Mucosa of descending colon (tissue), 3 donors: ENCODE measurements around the gene CAPN6. TPM values are rescaled to one million over a fixed set of nuclear protein-coding genes. Genes with fewer than 3 reads are reported as not detected.

Experiments
- ATAC-seq: fragments of 200-7000 bp; cut with Tn5 transposase; one replicate; pipeline ENCODE4 v1.9.1; 2020; ENCODE audit warnings: mild to moderate bottlenecking, moderate library complexity
- DNase-seq, 3 donors: peaks; one replicate each; pipeline ENCODE4 v3.0.0-alpha.2; 2020
- H3K36me3 ChIP-seq: fragments of 200-600 bp; one replicate; pipeline ENCODE4 v1.8.0; 2021; ENCODE audit warnings: low read depth, mild to moderate bottlenecking
- H3K4me1 ChIP-seq: fragments of 200-600 bp; one replicate; pipeline ENCODE4 v1.8.0; 2021; ENCODE audit warnings: low read depth, mild to moderate bottlenecking
- H3K4me3 ChIP-seq: fragments of 200-600 bp; one replicate; pipeline ENCODE4 v1.8.0; 2021; ENCODE audit warnings: mild to moderate bottlenecking
- H3K9me3 ChIP-seq: fragments of 200-600 bp; one replicate; pipeline ENCODE4 v1.8.0; 2021; ENCODE audit warnings: mild to moderate bottlenecking
- intact Hi-C, 2 donors: fragments of 100-400 bp; cut with DNase I in 1 of 2; cut with micrococcal nuclease in 1 of 2; formaldehyde crosslinking; loops; one replicate each; pipeline versions ENCODE4 v1.11.0 to v1.11.1; 2022; cut with DNase I, micrococcal nuclease
- total RNA-seq, 3 donors: library from RNA; stranded (reverse); fragmentation: NEBNext Ultra II Directional in 2 of 3; extraction: Animal tissue kit (Norgen Biotek cat#: 25700) in 2 of 3; gene quantifications; one replicate each; pipeline versions ENCODE4 v1.2.1 to v1.2.4, GENCODE V29; 2021 to 2023
- TF ChIP-seq, protein P1 (sequence below): fragments of 200-600 bp; IDR thresholded peaks from one replicate; pipeline ENCODE4 v1.8.0; 2022; ENCODE audit warnings: antibody characterized with exemption, mild to moderate bottlenecking
- donor health status: DM: no; HTN: no; CAD: no; lungs with moderate emphysema.
- donor health status: DM: no; HTN: no; CAD: no.
- donor health status: DM: no; HTN: yes; CAD: no.

The CAPN6 gene
- total RNA-seq, 3 donors from 2014 or later: 0.75 to 4.9 (median 1.7) TPM

- ATAC-seq (no peak), DNase-seq (no peak)
- H3K4me3 ChIP-seq: no peak overlapping the region
- no peaks in the 10 kb centered on the region for H3K4me1 ChIP-seq
- intact Hi-C loops: no loop called here
- TF ChIP-seq, protein P1, sequence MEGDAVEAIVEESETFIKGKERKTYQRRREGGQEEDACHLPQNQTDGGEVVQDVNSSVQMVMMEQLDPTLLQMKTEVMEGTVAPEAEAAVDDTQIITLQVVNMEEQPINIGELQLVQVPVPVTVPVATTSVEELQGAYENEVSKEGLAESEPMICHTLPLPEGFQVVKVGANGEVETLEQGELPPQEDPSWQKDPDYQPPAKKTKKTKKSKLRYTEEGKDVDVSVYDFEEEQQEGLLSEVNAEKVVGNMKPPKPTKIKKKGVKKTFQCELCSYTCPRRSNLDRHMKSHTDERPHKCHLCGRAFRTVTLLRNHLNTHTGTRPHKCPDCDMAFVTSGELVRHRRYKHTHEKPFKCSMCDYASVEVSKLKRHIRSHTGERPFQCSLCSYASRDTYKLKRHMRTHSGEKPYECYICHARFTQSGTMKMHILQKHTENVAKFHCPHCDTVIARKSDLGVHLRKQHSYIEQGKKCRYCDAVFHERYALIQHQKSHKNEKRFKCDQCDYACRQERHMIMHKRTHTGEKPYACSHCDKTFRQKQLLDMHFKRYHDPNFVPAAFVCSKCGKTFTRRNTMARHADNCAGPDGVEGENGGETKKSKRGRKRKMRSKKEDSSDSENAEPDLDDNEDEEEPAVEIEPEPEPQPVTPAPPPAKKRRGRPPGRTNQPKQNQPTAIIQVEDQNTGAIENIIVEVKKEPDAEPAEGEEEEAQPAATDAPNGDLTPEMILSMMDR: no peak
- no peaks in the 10 kb centered on the region for H3K36me3 ChIP-seq
- no peaks in the 10 kb centered on the region for H3K9me3 ChIP-seq
Measured at GRCh38 chrX:111288841-111289240, 18.6 kb upstream of the CAPN6 start.

DNA sequence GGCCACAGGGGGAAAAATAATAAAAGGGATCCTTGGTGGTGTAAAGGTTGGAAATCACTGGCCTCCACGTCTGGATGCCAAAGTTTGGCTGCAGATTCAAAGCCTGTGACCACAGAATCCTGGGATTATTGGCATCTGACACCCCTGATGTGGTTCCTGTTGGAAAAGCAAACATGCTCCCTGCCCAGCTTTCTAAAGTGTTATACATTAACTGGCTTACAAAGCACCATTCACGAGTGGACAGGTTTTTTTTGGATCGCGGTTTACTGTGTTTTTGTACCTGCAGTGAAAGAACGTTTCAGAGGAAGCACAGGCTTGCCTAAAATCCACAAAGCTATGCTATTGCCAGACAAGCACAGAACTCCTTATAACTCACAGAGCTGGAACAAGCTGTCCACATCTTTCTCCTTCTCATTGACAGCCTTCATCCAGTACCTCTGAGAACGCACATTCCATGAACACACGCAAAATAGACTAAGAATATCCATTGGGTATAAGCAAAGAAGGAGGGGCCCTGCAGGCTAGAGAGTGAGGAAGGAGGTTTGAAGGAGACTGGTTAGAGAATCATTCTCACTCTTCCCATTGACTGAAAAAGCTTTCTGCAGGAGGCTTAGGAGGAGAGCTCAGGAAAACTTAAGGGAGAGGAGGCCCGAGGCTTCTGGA is 14.5 kb upstream of the CAPN6 start:
- ATAC-seq: peak; percentile 39
- intact Hi-C loops: no loop called here
- DNase-seq: no peak
- H3K36me3 ChIP-seq: no peaks in the 10 kb centered on the region
- H3K9me3 ChIP-seq: no peaks in the 10 kb centered on the region
- TF ChIP-seq, protein P1: no peak
- H3K4me3 ChIP-seq: no peak overlapping the region
- H3K4me1 ChIP-seq: no peaks in the 10 kb centered on the region

GRCh38 chrX:111283446-111283845 is 13.2 kb upstream of the CAPN6 start:
- intact Hi-C loops: no loop called here
- ATAC-seq (no peak), DNase-seq (no peak)
- no peaks in the 10 kb centered on the region for H3K9me3 ChIP-seq
- H3K4me3 ChIP-seq: no peak overlapping the region
- H3K4me1 ChIP-seq: no peaks in the 10 kb centered on the region
- TF ChIP-seq, protein P1: no peak
- H3K36me3 ChIP-seq: no peaks in the 10 kb centered on the region

- no peaks in the 10 kb centered on the region for H3K36me3 ChIP-seq
- TF ChIP-seq, protein P1: no peak
- ATAC-seq (no peak), DNase-seq (no peak)
- no peak overlapping the region for H3K4me3 ChIP-seq
- H3K9me3 ChIP-seq: no peaks in the 10 kb centered on the region
- H3K4me1 ChIP-seq: no peaks in the 10 kb centered on the region
- intact Hi-C loops: no loop called here
Measured at GRCh38 chrX:111282991-111283390, 12.7 kb upstream of the CAPN6 start.

GRCh38 chrX:111282139-111282538 is 11.9 kb upstream of the CAPN6 start:
- Histone ChIP-seq H3K4me3 (no peak overlapping the region), H3K9me3 (no peaks in the 10 kb centered on the region), H3K4me1 (no peaks in the 10 kb centered on the region), H3K36me3 (no peaks in the 10 kb centered on the region)
- DNase-seq (no peak), ATAC-seq (no peak)
- intact Hi-C loops: no loop called here
- TF ChIP-seq, protein P1: no peak

- no peaks in the 10 kb centered on the region for H3K4me1 ChIP-seq
- no peak overlapping the region for H3K4me3 ChIP-seq
- no peak for DNase-seq
- intact Hi-C loops: loop anchor here in 1 of 2 donors (10.0 kb wide), 1 partner anchor 176 kb away; no protein-coding TSS in a partner anchor
- no peaks in the 10 kb centered on the region for H3K36me3 ChIP-seq
- TF ChIP-seq, protein P1: no peak
- no peaks in the 10 kb centered on the region for H3K9me3 ChIP-seq
- no peak for ATAC-seq
Measured at GRCh38 chrX:111268506-111268905, 1.8 kb downstream of the CAPN6 start.
